ENCODE data around the gene ACER3.

DNA sequence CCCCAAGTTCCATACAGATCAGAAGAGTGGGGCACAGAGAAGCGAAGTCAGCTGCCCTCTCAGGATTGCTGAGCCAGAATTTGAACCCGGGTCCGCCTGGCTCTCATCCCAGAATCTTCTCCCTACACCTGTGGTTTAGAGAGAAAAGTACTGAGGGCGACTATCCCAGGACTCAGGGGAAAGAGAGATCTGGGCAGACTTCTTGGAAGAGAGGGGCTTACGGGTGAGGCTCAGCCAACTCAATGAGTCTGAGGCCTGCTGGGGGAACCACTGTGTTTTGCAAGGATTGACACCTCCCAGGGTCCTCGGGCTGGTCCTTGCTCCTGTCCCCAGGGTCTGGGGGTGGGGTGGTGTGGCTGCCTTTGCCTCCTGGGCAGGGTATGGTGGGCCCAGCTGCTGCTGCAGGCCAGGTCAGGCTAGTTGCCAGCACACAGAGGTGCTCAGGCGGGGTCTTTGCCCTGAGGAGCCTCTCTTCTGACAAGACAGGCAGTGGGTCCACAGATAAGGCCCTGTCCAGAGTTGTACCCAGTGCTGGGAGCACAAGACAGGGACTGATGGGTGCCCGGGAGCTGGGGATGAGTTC is 207.2 kb downstream of the ACER3 start:
- TF ChIP-seq, protein P1, sequence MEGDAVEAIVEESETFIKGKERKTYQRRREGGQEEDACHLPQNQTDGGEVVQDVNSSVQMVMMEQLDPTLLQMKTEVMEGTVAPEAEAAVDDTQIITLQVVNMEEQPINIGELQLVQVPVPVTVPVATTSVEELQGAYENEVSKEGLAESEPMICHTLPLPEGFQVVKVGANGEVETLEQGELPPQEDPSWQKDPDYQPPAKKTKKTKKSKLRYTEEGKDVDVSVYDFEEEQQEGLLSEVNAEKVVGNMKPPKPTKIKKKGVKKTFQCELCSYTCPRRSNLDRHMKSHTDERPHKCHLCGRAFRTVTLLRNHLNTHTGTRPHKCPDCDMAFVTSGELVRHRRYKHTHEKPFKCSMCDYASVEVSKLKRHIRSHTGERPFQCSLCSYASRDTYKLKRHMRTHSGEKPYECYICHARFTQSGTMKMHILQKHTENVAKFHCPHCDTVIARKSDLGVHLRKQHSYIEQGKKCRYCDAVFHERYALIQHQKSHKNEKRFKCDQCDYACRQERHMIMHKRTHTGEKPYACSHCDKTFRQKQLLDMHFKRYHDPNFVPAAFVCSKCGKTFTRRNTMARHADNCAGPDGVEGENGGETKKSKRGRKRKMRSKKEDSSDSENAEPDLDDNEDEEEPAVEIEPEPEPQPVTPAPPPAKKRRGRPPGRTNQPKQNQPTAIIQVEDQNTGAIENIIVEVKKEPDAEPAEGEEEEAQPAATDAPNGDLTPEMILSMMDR (IDR thresholded peaks at IDR 0.05), result no peak
- TF ChIP-seq POLR2A (IDR thresholded peaks at IDR 0.05) (no peak), EP300 (IDR thresholded peaks at IDR 0.05) (no peak)
